Measurements from ENCODE around the gene TUSC2.

Gene TUSC2

GRCh38 chr3:50322115-50322385, 6.0 kb downstream of the TUSC2 start:
- TF ChIP-seq CTCF (IDR thresholded peaks at IDR 0.05; ENCODE audit: borderline replicate concordance, insufficient read depth, low read depth, low read length), result no peak
- H3K4me3 ChIP-seq (ENCODE audit: low read depth, low read length), result peak overlapping the region; percentile 87

- TF ChIP-seq CTCF (IDR thresholded peaks at IDR 0.05; ENCODE audit: borderline replicate concordance, insufficient read depth, low read depth, low read length), result peak; percentile 63
These were observed 6.5 kb downstream of the TUSC2 start for GRCh38 chr3:50321336-50322114.

GRCh38 chr3:50320853-50321335, 7.1 kb downstream of the TUSC2 start:
- peak overlapping the region; percentile 87 for H3K4me3 ChIP-seq (ENCODE audit: low read depth, low read length)
- no peak for TF ChIP-seq CTCF (IDR thresholded peaks at IDR 0.05; ENCODE audit: borderline replicate concordance, insufficient read depth, low read depth, low read length)

More at GRCh38 chr3:50321336-50322114, 6.5 kb downstream of the TUSC2 start:
- H3K4me3 ChIP-seq (ENCODE audit: low read depth, low read length), result peak overlapping the region; percentile 87

DNA sequence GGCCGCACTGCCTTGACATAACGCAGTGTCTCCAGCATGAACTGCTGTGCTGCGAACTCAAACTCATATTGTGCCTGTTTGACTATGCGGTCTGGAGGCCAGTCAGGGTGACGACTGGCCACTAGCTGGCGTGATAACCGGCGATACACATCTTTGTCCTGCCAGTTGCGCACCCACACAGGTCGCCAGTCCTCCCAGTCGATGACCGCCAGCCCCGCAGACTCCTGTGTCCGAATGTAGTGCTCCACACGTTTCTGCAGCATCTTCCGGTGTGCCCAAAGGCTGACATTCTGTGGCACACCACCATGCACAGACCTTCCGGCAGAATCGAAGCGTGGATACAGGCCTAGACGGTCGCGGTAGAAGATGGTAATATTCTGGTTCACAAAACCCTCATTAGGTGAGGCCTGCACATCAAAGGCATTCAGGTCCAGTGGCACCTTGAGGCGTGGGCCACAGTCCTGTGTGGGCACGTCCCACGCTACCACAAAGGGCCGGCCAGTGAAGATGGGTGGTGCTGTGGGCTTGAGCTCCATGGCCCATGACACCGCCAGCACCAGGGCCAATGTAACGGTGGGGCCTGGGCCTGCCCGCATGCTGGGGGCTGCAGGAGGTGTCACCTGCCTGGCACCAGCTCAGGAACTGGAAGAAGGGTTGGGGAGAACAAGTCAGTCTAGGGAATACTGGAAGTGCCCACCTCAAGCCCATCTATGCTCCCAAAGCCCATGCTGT, 8.0 kb downstream of the TUSC2 start:
- no peak for TF ChIP-seq CTCF (IDR thresholded peaks at IDR 0.05; ENCODE audit: borderline replicate concordance, insufficient read depth, low read depth, low read length)
- H3K4me3 ChIP-seq (ENCODE audit: low read depth, low read length), result peak overlapping the region; percentile 87

GRCh38 chr3:50319181-50319893, 8.7 kb downstream of the TUSC2 start:
- no peak for TF ChIP-seq CTCF (IDR thresholded peaks at IDR 0.05; ENCODE audit: borderline replicate concordance, insufficient read depth, low read depth, low read length)
- H3K4me3 ChIP-seq (ENCODE audit: low read depth, low read length), result no peak overlapping the region

DNA sequence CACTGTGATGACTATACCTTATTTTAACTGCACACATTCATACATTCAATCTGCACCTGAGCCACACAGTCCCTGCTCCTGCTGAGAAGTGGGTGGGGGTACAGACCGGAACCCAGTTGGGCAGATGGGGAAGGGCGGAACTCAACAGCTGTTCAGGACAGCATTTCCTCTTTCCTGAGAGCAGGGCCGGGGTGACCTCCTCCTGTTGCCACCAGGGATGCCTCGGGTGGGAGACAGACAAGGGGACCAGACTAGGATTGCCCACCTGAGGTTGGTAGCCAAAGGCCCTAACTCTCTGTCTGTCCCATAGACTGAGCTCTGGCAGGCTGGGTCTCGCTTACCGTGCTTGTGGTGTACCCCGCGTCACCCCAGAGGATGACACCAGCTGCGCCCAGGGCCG, 9.4 kb downstream of the TUSC2 start:
- no peak for TF ChIP-seq CTCF (IDR thresholded peaks at IDR 0.05; ENCODE audit: borderline replicate concordance, insufficient read depth, low read depth, low read length)
- no peak overlapping the region for H3K4me3 ChIP-seq (ENCODE audit: low read depth, low read length)

Measured in GM12875 (cell line).